HL-60 (cell line): ENCODE measurements around the gene SNX10.

Source experiments
- CTCF ChIP-seq: IDR thresholded peaks from one replicate; pipeline ENCODE4 v1.5.1; 2011; ENCODE audit warnings: low read length, control low read depth, inconsistent platforms; ENCODE audit not compliant: insufficient read depth
- POLR2AphosphoS5 ChIP-seq: IDR thresholded peaks from 2 replicates; pipeline ENCODE4 v1.6.1; 2012; ENCODE audit warnings: low read depth

GRCh38 chr7:26265065-26265464 lies 26.6 kb upstream of the SNX10 start:
- TF ChIP-seq CTCF (no peak), POLR2AphosphoS5 (no peak)
